Spinal cord (tissue), 10 donors: ENCODE results near the gene MYO1D. TPM values are rescaled to one million over a fixed set of nuclear protein-coding genes. Genes with fewer than 3 reads are reported as not detected.
A peak's percentile ranks its signal among the peaks of the same experiment; 100 is the strongest.

Experiments
- DNase-seq, 6 donors: peaks; one replicate each; pipeline versions ENCODE4 v3.0.0 to v3.0.0-alpha.2; 2013 to 2015; ENCODE audit warnings: low spot score in 6 of 6, low read depth in 4 of 6
- H3K27ac ChIP-seq: one replicate; pipeline ENCODE4 v1.5.1; 2013; ENCODE audit warnings: low read depth, low read length, control low read depth
- H3K27me3 ChIP-seq: one replicate; pipeline ENCODE4 v1.6.1; 2013; ENCODE audit warnings: low read length; ENCODE audit not compliant: control insufficient read depth, insufficient read depth
- H3K36me3 ChIP-seq: one replicate; pipeline ENCODE4 v1.6.1; 2013; ENCODE audit warnings: low read length; ENCODE audit not compliant: control insufficient read depth, insufficient read depth
- H3K4me1 ChIP-seq: one replicate; pipeline ENCODE4 v1.6.1; 2013; ENCODE audit warnings: low read length; ENCODE audit not compliant: control insufficient read depth, insufficient read depth
- H3K4me3 ChIP-seq: one replicate; pipeline ENCODE4 v1.5.1; 2013; ENCODE audit warnings: low read depth, low read length, control low read depth
- H3K9me3 ChIP-seq: one replicate; pipeline ENCODE4 v1.6.1; 2013; ENCODE audit warnings: low read length; ENCODE audit not compliant: control insufficient read depth, insufficient read depth
- WGBS: methylation state at CpG from one replicate; pipeline ENCODE4 v1.1.5; 2013; ENCODE audit warnings: missing lambda C conversion rate; ENCODE audit not compliant: insufficient coverage; 5-methylcytosine and 5-hydroxymethylcytosine counted together
- polyA plus RNA-seq, 2 donors: library from polyadenylated mRNA; unstranded; fragments of 120-200 nt; gene quantifications; one replicate each; pipeline ENCODE4 v1.2.1, GENCODE V29; 2013; ENCODE audit not compliant: insufficient read length in 2 of 2
- total RNA-seq, 2 donors: library from RNA; depleted of rRNA in 1 of 2; stranded (reverse); fragments of 120-200 nt in 1 of 2; fragments of >200 nt in 1 of 2; gene quantifications; one replicate each; pipeline versions ENCODE4 v1.2.3 to v1.2.4, GENCODE V29; 2013 to 2014
- donor health status: healthy.

MYO1D gene
- total and polyA plus RNA-seq, 4 donors: 5.0 to 29.1 (median 9.2) TPM

GRCh38 chr17:32878211-32878610 is 1.3 kb upstream of the MYO1D start:
- no peaks in the 10 kb centered on the region for H3K27me3 ChIP-seq
- no peak overlapping the region for H3K4me3 ChIP-seq
- no peaks in the 10 kb centered on the region for H3K36me3 ChIP-seq
- no peak overlapping the region for H3K27ac ChIP-seq
- no peaks in the 10 kb centered on the region for H3K9me3 ChIP-seq
- H3K4me1 ChIP-seq: peaks cover 16% of the 10 kb centered on the region
- DNase-seq: no peak
- 89% methylated on average over 2 of the region's 3 CpGs for WGBS

- Histone ChIP-seq H3K27ac (no peak overlapping the region), H3K27me3 (no peaks in the 10 kb centered on the region), H3K36me3 (no peaks in the 10 kb centered on the region), H3K4me1 (peaks cover 16% of the 10 kb centered on the region), H3K4me3 (peak overlapping the region; percentile 52), H3K9me3 (no peaks in the 10 kb centered on the region)
- under 1% methylated on average over 38 of the region's 44 CpGs for WGBS
- DNase-seq: peak; percentile 44 to 94 (median 74)
Measured at GRCh38 chr17:32877164-32877764, 340 bp upstream of the MYO1D start.

GRCh38 chr17:32875923-32876416 is 954 bp downstream of the MYO1D start:
- Histone ChIP-seq H3K36me3 (no peaks in the 10 kb centered on the region), H3K4me1 (peaks cover 16% of the 10 kb centered on the region), H3K9me3 (no peaks in the 10 kb centered on the region), H3K27me3 (no peaks in the 10 kb centered on the region), H3K4me3 (peak overlapping the region; percentile 41), H3K27ac (no peak overlapping the region)
- peak in 2 of 6 donors; percentile 37 to 59 for DNase-seq
- 7% methylated on average over 6 of the region's 15 CpGs for WGBS

- no peak overlapping the region for H3K4me3 ChIP-seq
- H3K27ac ChIP-seq: no peak overlapping the region
- no peaks in the 10 kb centered on the region for H3K27me3 ChIP-seq
- no peak for DNase-seq
- no CpG with 5 or more reads among the region's 2 CpGs for WGBS
- H3K36me3 ChIP-seq: no peaks in the 10 kb centered on the region
- H3K4me1 ChIP-seq: peaks cover 16% of the 10 kb centered on the region
- no peaks in the 10 kb centered on the region for H3K9me3 ChIP-seq
Measured at GRCh38 chr17:32875230-32875917, 1.6 kb downstream of the MYO1D start.

- H3K9me3 ChIP-seq: no peaks in the 10 kb centered on the region
- no peak for DNase-seq
- no peak overlapping the region for H3K27ac ChIP-seq
- WGBS: no CpG with 5 or more reads among the region's 1 CpG
- no peaks in the 10 kb centered on the region for H3K36me3 ChIP-seq
- no peaks in the 10 kb centered on the region for H3K27me3 ChIP-seq
- no peak overlapping the region for H3K4me3 ChIP-seq
- peaks cover 13% of the 10 kb centered on the region for H3K4me1 ChIP-seq
Measured at GRCh38 chr17:32873114-32873513, 3.8 kb downstream of the MYO1D start.

DNA sequence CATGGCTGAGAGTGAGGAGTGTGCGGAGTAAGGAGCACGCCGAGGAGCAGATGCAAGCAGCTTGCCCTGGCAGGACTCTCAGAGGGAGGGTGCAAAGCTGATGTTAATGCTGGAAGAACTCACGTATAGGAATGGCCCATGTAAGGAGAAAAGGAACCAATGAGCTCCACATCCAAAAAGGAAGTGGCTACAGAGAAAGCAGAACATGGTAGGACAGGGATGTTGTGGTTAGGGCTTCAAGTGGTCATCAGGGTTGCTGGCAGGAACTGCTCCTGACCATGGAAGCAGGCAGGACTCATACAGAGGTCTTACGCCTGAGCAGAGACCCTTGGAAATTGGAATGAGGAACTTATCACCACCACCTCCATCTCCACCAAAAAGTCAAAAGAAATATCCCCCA is 5.2 kb downstream of the MYO1D start:
- no peak for DNase-seq
- Histone ChIP-seq H3K36me3 (no peaks in the 10 kb centered on the region), H3K27me3 (no peaks in the 10 kb centered on the region), H3K4me1 (peaks cover 6% of the 10 kb centered on the region), H3K4me3 (no peak overlapping the region), H3K9me3 (no peaks in the 10 kb centered on the region), H3K27ac (no peak overlapping the region)
- 83% methylated on average over 4 of the region's 5 CpGs for WGBS

DNA sequence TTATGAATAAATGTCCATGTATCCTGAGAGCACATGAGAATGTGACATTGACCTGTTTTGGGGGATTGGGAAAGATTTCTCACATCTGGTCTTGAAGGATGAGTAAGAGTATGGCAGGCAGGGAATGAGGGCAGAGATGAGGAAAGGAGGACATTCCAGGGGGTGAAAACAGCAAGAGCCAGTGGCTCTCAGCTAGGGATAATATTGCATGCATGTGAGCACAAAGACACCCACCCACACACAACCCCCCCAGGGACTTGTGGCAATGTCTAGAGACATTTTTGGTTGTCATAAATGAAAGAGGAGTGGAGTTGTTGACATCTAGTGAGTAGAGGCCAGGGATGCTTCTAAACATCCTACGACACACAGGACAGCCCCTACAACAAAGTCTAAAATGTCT is 6.0 kb downstream of the MYO1D start:
- no peaks in the 10 kb centered on the region for H3K4me1 ChIP-seq
- WGBS: no CpG with 5 or more reads among the region's 1 CpG
- no peaks in the 10 kb centered on the region for H3K9me3 ChIP-seq
- DNase-seq: no peak
- H3K27me3 ChIP-seq: no peaks in the 10 kb centered on the region
- no peak overlapping the region for H3K4me3 ChIP-seq
- H3K27ac ChIP-seq: no peak overlapping the region
- no peaks in the 10 kb centered on the region for H3K36me3 ChIP-seq

DNA sequence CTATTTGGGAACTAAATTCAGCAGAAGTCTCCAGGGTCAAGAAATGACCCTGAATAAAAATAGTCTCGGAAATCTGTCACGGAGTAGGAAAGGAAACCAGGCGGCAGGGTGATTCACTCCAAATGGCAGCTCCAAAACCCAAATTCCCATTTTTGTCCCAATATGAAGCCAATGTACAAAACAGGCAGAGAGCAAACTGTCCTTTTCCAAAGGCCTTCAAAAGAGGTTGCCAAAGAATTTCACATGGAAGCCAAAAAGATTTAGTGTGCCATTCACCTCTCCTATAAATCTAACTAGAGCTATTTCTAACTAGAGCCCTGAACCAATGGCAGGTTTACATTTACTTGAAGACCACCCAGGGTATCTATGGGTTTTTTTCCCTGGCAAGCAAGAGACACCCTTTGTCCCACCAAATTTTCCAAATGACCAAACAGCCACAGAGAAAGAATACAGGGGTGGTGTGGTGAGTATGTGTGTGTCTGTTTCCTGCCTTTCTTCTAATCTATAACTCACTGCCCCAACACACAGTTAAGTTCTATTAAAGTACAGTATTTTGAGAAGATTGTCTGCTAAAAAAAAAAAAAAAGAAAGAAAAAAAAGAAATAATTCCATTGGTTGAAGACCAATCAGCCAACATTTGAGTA is 6.8 kb downstream of the MYO1D start:
- peak in 2 of 6 donors; percentile 41 to 46 for DNase-seq
- Histone ChIP-seq H3K9me3 (no peaks in the 10 kb centered on the region), H3K27ac (no peak overlapping the region), H3K36me3 (no peaks in the 10 kb centered on the region), H3K4me1 (no peaks in the 10 kb centered on the region), H3K4me3 (no peak overlapping the region), H3K27me3 (no peaks in the 10 kb centered on the region)
- 24% methylated on average over 3 of the region's 3 CpGs for WGBS

GRCh38 chr17:32869345-32870026 is 7.4 kb downstream of the MYO1D start:
- Histone ChIP-seq H3K36me3 (no peaks in the 10 kb centered on the region), H3K27me3 (no peaks in the 10 kb centered on the region), H3K9me3 (no peaks in the 10 kb centered on the region), H3K4me3 (no peak overlapping the region), H3K27ac (no peak overlapping the region), H3K4me1 (no peaks in the 10 kb centered on the region)
- WGBS: 53% methylated on average over 5 of the region's 6 CpGs
- no peak for DNase-seq
